ENCODE measurements around the gene MLIP.

GRCh38 chr6:54308986-54309315 is 197.7 kb downstream of the MLIP start:
- TF ChIP-seq, protein P1, sequence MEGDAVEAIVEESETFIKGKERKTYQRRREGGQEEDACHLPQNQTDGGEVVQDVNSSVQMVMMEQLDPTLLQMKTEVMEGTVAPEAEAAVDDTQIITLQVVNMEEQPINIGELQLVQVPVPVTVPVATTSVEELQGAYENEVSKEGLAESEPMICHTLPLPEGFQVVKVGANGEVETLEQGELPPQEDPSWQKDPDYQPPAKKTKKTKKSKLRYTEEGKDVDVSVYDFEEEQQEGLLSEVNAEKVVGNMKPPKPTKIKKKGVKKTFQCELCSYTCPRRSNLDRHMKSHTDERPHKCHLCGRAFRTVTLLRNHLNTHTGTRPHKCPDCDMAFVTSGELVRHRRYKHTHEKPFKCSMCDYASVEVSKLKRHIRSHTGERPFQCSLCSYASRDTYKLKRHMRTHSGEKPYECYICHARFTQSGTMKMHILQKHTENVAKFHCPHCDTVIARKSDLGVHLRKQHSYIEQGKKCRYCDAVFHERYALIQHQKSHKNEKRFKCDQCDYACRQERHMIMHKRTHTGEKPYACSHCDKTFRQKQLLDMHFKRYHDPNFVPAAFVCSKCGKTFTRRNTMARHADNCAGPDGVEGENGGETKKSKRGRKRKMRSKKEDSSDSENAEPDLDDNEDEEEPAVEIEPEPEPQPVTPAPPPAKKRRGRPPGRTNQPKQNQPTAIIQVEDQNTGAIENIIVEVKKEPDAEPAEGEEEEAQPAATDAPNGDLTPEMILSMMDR (IDR thresholded peaks at IDR 0.05) = no peak
- TF ChIP-seq POLR2A (IDR thresholded peaks at IDR 0.05) (no peak), EP300 (IDR thresholded peaks at IDR 0.05) (no peak)

Measured in suprapubic skin (tissue), 3 donors.